Liver (tissue), 9 donors: ENCODE data around the gene ONECUT1. TPM values are rescaled to one million over a fixed set of nuclear protein-coding genes. Genes with fewer than 3 reads are reported as not detected.

ENCODE experiments used
- DNase-seq: peaks from one replicate; pipeline ENCODE4 v3.0.0-alpha.2; 2017; ENCODE audit warnings: low spot score
- H3K27ac ChIP-seq, 2 donors: one replicate each; pipeline ENCODE4 v1.7.0; 2013; ENCODE audit warnings: inconsistent platforms in 2 of 2, low read length in 2 of 2, control low read depth in 1 of 2, low read depth in 1 of 2, mild to moderate bottlenecking in 1 of 2
- H3K27me3 ChIP-seq, 4 donors: one replicate each; pipeline versions ENCODE4 v1.6.1 to v1.7.0; 2013; ENCODE audit warnings: low read length in 3 of 4, inconsistent platforms in 1 of 4, mild to moderate bottlenecking in 1 of 4, moderate library complexity in 1 of 4; ENCODE audit not compliant: control insufficient read depth in 4 of 4, insufficient read depth in 4 of 4
- H3K36me3 ChIP-seq, 4 donors: one replicate each; pipeline versions ENCODE4 v1.6.1 to v1.7.0; 2013; ENCODE audit warnings: low read length in 3 of 4, mild to moderate bottlenecking in 3 of 4, low read depth in 1 of 4, moderate library complexity in 1 of 4; ENCODE audit not compliant: control insufficient read depth in 4 of 4, insufficient read depth in 3 of 4
- H3K4me1 ChIP-seq, 4 donors: one replicate each; pipeline versions ENCODE4 v1.6.1 to v1.7.0; 2013; ENCODE audit warnings: low read length in 3 of 4, mild to moderate bottlenecking in 3 of 4, moderate library complexity in 1 of 4; ENCODE audit not compliant: control insufficient read depth in 4 of 4, insufficient read depth in 4 of 4
- H3K4me3 ChIP-seq, 3 donors: one replicate each; pipeline versions ENCODE4 v1.6.1 to v1.7.0; 2013; ENCODE audit warnings: low read length in 3 of 3, control low read depth in 1 of 3, low read depth in 1 of 3, mild to moderate bottlenecking in 1 of 3
- H3K9ac ChIP-seq, 2 donors: one replicate each; pipeline ENCODE4 v1.7.0; 2013; ENCODE audit warnings: low read length in 2 of 2, mild to moderate bottlenecking in 2 of 2, moderate library complexity in 2 of 2, control low read depth in 1 of 2, low read depth in 1 of 2
- H3K9me3 ChIP-seq, 4 donors: one replicate each; pipeline versions ENCODE4 v1.6.1 to v1.7.0; 2013; ENCODE audit warnings: low read length in 3 of 4; ENCODE audit not compliant: control insufficient read depth in 4 of 4
- ATF3 ChIP-seq: IDR thresholded peaks from 2 replicates; pipeline ENCODE4 v1.6.1; 2016; ENCODE audit warnings: antibody characterized with exemption
- EGR1 ChIP-seq, 2 donors: IDR thresholded peaks; 2 replicates each; pipeline ENCODE4 v1.6.1; 2016 to 2018; ENCODE audit warnings: antibody characterized with exemption in 2 of 2, low read depth in 2 of 2
- FOXA1 ChIP-seq: IDR thresholded peaks from 2 replicates; pipeline ENCODE4 v1.6.1; 2016; ENCODE audit warnings: antibody characterized with exemption
- FOXA2 ChIP-seq: IDR thresholded peaks from 2 replicates; pipeline ENCODE4 v1.6.1; 2016; ENCODE audit warnings: antibody characterized with exemption
- GABPA ChIP-seq, 2 donors: IDR thresholded peaks in 1 of 2; conservative IDR thresholded peaks in 1 of 2; 2 replicates each; pipeline ENCODE4 v1.6.1; 2016; ENCODE audit warnings: antibody characterized with exemption in 2 of 2, mild to moderate bottlenecking in 1 of 2, moderate library complexity in 1 of 2
- HNF4A ChIP-seq, 2 donors: conservative IDR thresholded peaks; 2 replicates each; pipeline ENCODE4 v1.6.1; 2016; ENCODE audit warnings: antibody characterized with exemption in 2 of 2, mild to moderate bottlenecking in 2 of 2
- HNF4G ChIP-seq: IDR thresholded peaks from 2 replicates; pipeline ENCODE4 v1.6.1; 2016; ENCODE audit warnings: antibody characterized with exemption
- JUND ChIP-seq, 2 donors: IDR thresholded peaks; 2 replicates each; pipeline ENCODE4 v1.6.1; 2016; ENCODE audit warnings: antibody characterized with exemption in 2 of 2
- NR2F2 ChIP-seq: IDR thresholded peaks from 2 replicates; pipeline ENCODE4 v1.6.1; 2016; ENCODE audit warnings: antibody characterized with exemption
- SP1 ChIP-seq: IDR thresholded peaks from 2 replicates; pipeline ENCODE4 v1.6.1; 2018; ENCODE audit warnings: antibody characterized with exemption, mild to moderate bottlenecking
- TAF1 ChIP-seq: conservative IDR thresholded peaks from 2 replicates; pipeline ENCODE4 v1.6.1; 2016; ENCODE audit warnings: antibody characterized with exemption, mild to moderate bottlenecking
- YY1 ChIP-seq: IDR thresholded peaks from 2 replicates; pipeline ENCODE4 v1.6.1; 2016; ENCODE audit warnings: antibody characterized with exemption, mild to moderate bottlenecking
- WGBS: extraction: QIAGEN DNeasy Blood & Tissue Kit; methylation state at CpG from one replicate; pipeline ENCODE4 v1.1.7; 2013; 5-methylcytosine and 5-hydroxymethylcytosine counted together
- polyA plus RNA-seq, 2 donors: library from polyadenylated mRNA; stranded (reverse) in 1 of 2; unstranded in 1 of 2; fragments of 200-250 nt in 1 of 2; fragments of >200 nt in 1 of 2; fragmentation: Nextera tagmentation in 1 of 2; extraction: Ambion mirVana in 1 of 2; gene quantifications; one replicate each; pipeline versions ENCODE4 v1.2.1 to v1.2.3, GENCODE V29; 2013 to 2015
- total RNA-seq, 2 donors: library from RNA; depleted of rRNA; stranded (reverse); fragments of >200 nt; gene quantifications; one replicate each; pipeline ENCODE4 v1.2.3, GENCODE V29; 2014
- TF ChIP-seq, protein P1 (sequence below): IDR thresholded peaks from 2 replicates; pipeline ENCODE4 v1.6.1; 2016; ENCODE audit warnings: antibody characterized with exemption
- TF ChIP-seq, protein P2 (sequence below): IDR thresholded peaks from 2 replicates; pipeline ENCODE4 v1.6.1; 2016; ENCODE audit warnings: antibody characterized with exemption
- TF ChIP-seq, protein P3 (sequence below): IDR thresholded peaks from 2 replicates; pipeline ENCODE4 v1.6.1; 2016; ENCODE audit warnings: antibody characterized with exemption, mild to moderate bottlenecking
- donor health status: healthy.
- donor health status: healthy.
- donor health status: healthy.
- donor health status: healthy.
- donor health status: healthy.

ONECUT1 gene
- total and polyA plus RNA-seq, 4 donors: 7.7 to 51.0 (median 14.8) TPM

DNA sequence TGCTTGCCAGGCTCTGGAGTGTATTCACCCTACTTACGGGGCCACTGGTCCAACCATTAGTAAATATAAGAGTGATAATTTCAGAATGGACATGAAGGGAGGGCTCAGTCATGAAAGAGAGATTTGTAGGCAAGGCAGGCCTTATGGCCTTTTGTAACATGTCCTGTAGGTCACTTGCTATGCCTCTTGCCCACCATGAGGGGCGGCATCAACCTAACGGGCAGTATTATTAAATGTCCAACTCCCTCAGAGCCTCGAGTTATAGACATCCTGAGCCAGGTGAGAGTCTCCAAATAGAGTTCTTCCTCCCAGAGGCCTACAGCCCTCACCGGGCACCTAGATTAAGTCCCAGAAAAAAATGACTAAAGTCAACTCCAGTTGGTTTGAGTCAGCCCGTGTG, 30.2 kb downstream of the ONECUT1 start:
- no peak for DNase-seq
- TF ChIP-seq YY1: no peak
- TF ChIP-seq SP1: no peak
- Histone ChIP-seq H3K9me3 (no peaks in the 10 kb centered on the region), H3K36me3 (peaks cover 1 to 28% (median 21%) of the 10 kb centered on the region in 4 donors), H3K27me3 (no peaks in the 10 kb centered on the region), H3K27ac (no peak overlapping the region), H3K9ac (no peak overlapping the region), H3K4me3 (no peak overlapping the region), H3K4me1 (peaks cover 2 to 19% (median 9%) of the 10 kb centered on the region in 4 donors)
- 85% methylated on average over 6 of the region's 6 CpGs for WGBS

DNA sequence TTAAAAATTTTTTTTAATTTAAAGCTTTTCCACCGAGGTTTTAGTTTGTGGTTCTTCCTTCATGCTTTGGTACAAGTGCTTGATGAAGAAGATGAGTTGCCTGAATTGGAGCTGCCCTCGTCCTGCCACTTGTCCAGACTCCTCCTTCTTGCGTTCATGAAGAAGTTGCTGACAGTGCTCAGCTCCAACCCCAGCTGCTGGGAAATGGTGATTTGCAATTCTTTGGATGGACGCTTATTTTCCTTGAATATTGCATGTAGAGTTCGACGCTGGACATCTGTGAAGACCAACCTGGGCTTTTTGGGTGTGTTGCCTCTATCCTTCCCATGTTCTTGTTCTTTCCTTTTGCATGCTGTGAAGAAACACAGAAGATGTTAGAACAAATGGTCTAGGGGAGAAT, 32.6 kb downstream of the ONECUT1 start:
- H3K9me3 ChIP-seq: no peaks in the 10 kb centered on the region
- 90% methylated on average over 6 of the region's 6 CpGs for WGBS
- H3K36me3 ChIP-seq: peaks cover 1 to 36% (median 25%) of the 10 kb centered on the region in 4 donors
- DNase-seq: no peak
- no peak overlapping the region for H3K9ac ChIP-seq
- no peaks in the 10 kb centered on the region for H3K4me1 ChIP-seq
- no peak overlapping the region for H3K27ac ChIP-seq
- H3K4me3 ChIP-seq: no peak overlapping the region
- TF ChIP-seq HNF4G (no peak), EGR1 (IDR thresholded peaks at IDR 0.05; ENCODE audit: low read depth in 2 of 2) (no peak), ATF3 (no peak), NR2F2 (no peak), FOXA1 (no peak), HNF4A (conservative IDR thresholded peaks at IDR 0.05) (no peak), GABPA (IDR thresholded peaks at IDR 0.05 in 1 of 2, conservative IDR thresholded peaks at IDR 0.05 in 1 of 2) (no peak), YY1 (no peak), JUND (IDR thresholded peaks at IDR 0.05) (no peak), SP1 (no peak)
- TF ChIP-seq, protein P1, sequence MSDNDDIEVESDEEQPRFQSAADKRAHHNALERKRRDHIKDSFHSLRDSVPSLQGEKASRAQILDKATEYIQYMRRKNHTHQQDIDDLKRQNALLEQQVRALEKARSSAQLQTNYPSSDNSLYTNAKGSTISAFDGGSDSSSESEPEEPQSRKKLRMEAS: no peak
- TF ChIP-seq, protein P2, sequence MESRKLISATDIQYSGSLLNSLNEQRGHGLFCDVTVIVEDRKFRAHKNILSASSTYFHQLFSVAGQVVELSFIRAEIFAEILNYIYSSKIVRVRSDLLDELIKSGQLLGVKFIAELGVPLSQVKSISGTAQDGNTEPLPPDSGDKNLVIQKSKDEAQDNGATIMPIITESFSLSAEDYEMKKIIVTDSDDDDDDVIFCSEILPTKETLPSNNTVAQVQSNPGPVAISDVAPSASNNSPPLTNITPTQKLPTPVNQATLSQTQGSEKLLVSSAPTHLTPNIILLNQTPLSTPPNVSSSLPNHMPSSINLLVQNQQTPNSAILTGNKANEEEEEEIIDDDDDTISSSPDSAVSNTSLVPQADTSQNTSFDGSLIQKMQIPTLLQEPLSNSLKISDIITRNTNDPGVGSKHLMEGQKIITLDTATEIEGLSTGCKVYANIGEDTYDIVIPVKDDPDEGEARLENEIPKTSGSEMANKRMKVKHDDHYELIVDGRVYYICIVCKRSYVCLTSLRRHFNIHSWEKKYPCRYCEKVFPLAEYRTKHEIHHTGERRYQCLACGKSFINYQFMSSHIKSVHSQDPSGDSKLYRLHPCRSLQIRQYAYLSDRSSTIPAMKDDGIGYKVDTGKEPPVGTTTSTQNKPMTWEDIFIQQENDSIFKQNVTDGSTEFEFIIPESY: no peak
- TF ChIP-seq, protein P3, sequence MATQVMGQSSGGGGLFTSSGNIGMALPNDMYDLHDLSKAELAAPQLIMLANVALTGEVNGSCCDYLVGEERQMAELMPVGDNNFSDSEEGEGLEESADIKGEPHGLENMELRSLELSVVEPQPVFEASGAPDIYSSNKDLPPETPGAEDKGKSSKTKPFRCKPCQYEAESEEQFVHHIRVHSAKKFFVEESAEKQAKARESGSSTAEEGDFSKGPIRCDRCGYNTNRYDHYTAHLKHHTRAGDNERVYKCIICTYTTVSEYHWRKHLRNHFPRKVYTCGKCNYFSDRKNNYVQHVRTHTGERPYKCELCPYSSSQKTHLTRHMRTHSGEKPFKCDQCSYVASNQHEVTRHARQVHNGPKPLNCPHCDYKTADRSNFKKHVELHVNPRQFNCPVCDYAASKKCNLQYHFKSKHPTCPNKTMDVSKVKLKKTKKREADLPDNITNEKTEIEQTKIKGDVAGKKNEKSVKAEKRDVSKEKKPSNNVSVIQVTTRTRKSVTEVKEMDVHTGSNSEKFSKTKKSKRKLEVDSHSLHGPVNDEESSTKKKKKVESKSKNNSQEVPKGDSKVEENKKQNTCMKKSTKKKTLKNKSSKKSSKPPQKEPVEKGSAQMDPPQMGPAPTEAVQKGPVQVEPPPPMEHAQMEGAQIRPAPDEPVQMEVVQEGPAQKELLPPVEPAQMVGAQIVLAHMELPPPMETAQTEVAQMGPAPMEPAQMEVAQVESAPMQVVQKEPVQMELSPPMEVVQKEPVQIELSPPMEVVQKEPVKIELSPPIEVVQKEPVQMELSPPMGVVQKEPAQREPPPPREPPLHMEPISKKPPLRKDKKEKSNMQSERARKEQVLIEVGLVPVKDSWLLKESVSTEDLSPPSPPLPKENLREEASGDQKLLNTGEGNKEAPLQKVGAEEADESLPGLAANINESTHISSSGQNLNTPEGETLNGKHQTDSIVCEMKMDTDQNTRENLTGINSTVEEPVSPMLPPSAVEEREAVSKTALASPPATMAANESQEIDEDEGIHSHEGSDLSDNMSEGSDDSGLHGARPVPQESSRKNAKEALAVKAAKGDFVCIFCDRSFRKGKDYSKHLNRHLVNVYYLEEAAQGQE: no peak
- H3K27me3 ChIP-seq: no peaks in the 10 kb centered on the region

DNA sequence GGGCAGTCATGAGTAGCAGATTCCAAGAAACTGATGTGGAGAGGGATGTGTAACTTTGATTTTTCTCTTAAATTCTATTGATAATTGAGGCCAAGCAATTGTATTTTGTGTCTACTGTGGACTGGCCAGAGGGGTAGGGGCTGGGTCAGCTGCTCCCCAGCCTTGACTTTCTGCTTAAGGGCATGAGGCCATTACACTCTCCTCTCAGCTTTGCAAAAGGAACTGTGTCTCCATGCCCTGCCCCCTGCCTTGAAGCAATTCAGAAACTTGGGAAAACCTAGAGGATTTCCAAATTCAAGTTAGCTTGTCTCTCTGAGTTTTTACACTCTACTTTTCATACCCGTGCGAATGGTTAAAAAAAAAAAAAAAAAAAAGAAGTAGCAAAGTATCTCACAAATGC, 38.6 kb downstream of the ONECUT1 start:
- no peak for DNase-seq
- TF ChIP-seq FOXA2 (no peak), YY1 (no peak), EGR1 (IDR thresholded peaks at IDR 0.05; ENCODE audit: low read depth in 2 of 2) (no peak), ATF3 (no peak), TAF1 (no peak), HNF4A (conservative IDR thresholded peaks at IDR 0.05) (no peak), JUND (IDR thresholded peaks at IDR 0.05) (no peak), FOXA1 (no peak)
- TF ChIP-seq, protein P2: no peak
- TF ChIP-seq, protein P3: no peak

More for the DNA sequence above, 38.6 kb downstream of the ONECUT1 start:
- H3K4me1 ChIP-seq: no peaks in the 10 kb centered on the region
- H3K27ac ChIP-seq: no peak overlapping the region
- no peak overlapping the region for H3K9ac ChIP-seq
- peaks cover 1 to 17% (median 10%) of the 10 kb centered on the region in 4 donors for H3K36me3 ChIP-seq
- no peak overlapping the region for H3K4me3 ChIP-seq
- WGBS: 92% methylated on average over 2 of the region's 2 CpGs
- no peaks in the 10 kb centered on the region for H3K27me3 ChIP-seq
- no peaks in the 10 kb centered on the region for H3K9me3 ChIP-seq
